ENCODE measurements around the gene DUSP28. TPM values are rescaled to one million over a fixed set of nuclear protein-coding genes. Genes with fewer than 3 reads are reported as not detected.

DUSP28 gene
- total and polyA plus RNA-seq, 2 of the 13 experiments (the other 11 are each of a cell fraction or from before 2014, with no cell fraction given): 5.2 to 8.6 TPM

DNA sequence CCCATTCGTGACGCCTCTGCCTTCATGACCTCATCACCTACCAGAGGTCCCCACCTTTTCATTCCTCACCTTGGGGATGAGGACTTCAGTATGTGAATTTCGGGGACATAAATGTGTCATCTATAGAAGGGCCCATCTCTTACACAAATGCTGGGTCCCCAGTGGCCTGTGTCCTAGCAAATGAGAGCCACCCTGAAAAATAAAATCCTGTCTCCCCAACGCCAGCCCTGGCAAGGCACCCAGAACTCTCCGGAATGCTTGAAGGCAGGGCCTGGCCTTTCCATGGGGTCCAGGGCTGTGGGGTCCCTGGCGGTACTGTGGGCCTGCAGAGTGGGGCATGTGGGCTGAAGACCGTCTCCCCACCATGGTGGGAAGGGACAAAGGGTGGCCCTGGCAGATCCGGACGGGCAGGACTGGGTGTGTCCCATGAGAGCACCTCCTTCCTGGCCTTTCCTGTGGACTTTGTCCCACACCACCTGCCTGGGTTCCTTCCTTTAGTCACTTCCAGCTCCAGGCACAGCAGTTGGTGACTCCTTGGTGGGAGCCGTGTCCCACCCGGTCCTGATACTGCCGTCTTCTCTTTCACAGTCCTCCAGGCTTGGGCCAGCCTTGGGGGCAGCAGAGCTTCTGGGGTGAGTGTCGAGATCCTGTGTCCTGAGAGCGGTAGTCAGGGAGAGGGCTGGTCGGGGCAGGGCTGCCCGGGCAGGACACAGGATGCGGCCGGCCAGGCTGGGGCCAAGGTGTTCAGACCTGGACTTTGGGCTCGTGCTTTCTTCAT lies 45.0 kb downstream of the DUSP28 start (continued):
- TF ChIP-seq HDAC6 (IDR thresholded peaks at IDR 0.05; ENCODE audit: low read depth, low read length) (no peak), CREM (IDR thresholded peaks at IDR 0.05) (peak; percentile 38; the same call in 1 of the 2 replicates), CREM (CRISPR knock-in tag; IDR thresholded peaks at IDR 0.05) (no peak), SIX1 (CRISPR knock-in tag; IDR thresholded peaks at IDR 0.05; ENCODE audit: borderline replicate concordance) (no peak), MAFG (CRISPR knock-in tag; IDR thresholded peaks at IDR 0.05) (no peak), ZNF317 (CRISPR knock-in tag; IDR thresholded peaks at IDR 0.05) (no peak; the same call in 1 of the 2 replicates), EZH2 (conservative IDR thresholded peaks at IDR 0.05; ENCODE audit: low read depth, low read length) (no peak), ZNF678 (CRISPR knock-in tag; IDR thresholded peaks at IDR 0.05) (no peak), CCAR2 (optimal IDR thresholded peaks at IDR 0.05; ENCODE audit: low read depth, low read length) (no peak), KLF9 (CRISPR knock-in tag; IDR thresholded peaks at IDR 0.05; ENCODE audit: low read depth) (no peak), CENPT (CRISPR knock-in tag; IDR thresholded peaks at IDR 0.05; ENCODE audit: low read depth) (no peak), ZNF224 (CRISPR knock-in tag; IDR thresholded peaks at IDR 0.05) (no peak), ZNF263 (CRISPR knock-in tag; IDR thresholded peaks at IDR 0.05) (peak; percentile 35; the same call in 1 of the 2 replicates), MAFK (conservative IDR thresholded peaks at IDR 0.05 in 1 of 2, IDR thresholded peaks at IDR 0.05 in 1 of 2; ENCODE audit: low read length in 2 of 2) (no peak), ZNF841 (CRISPR knock-in tag; IDR thresholded peaks at IDR 0.05; ENCODE audit: borderline replicate concordance) (no peak)
- TF ChIP-seq, protein P1, sequence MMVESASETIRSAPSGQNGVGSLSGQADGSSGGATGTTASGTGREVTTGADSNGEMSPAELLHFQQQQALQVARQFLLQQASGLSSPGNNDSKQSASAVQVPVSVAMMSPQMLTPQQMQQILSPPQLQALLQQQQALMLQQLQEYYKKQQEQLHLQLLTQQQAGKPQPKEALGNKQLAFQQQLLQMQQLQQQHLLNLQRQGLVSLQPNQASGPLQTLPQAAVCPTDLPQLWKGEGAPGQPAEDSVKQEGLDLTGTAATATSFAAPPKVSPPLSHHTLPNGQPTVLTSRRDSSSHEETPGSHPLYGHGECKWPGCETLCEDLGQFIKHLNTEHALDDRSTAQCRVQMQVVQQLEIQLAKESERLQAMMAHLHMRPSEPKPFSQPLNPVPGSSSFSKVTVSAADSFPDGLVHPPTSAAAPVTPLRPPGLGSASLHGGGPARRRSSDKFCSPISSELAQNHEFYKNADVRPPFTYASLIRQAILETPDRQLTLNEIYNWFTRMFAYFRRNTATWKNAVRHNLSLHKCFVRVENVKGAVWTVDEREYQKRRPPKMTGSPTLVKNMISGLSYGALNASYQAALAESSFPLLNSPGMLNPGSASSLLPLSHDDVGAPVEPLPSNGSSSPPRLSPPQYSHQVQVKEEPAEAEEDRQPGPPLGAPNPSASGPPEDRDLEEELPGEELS (CRISPR knock-in tag; IDR thresholded peaks at IDR 0.05): 0 out of 2 replicates have a peak, but pooled peaks have one; percentile 26
- TF ChIP-seq, protein P2, sequence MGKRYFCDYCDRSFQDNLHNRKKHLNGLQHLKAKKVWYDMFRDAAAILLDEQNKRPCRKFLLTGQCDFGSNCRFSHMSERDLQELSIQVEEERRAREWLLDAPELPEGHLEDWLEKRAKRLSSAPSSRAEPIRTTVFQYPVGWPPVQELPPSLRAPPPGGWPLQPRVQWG (CRISPR knock-in tag; IDR thresholded peaks at IDR 0.05; ENCODE audit: borderline replicate concordance, low read depth): no peak
- TF ChIP-seq, protein P3, sequence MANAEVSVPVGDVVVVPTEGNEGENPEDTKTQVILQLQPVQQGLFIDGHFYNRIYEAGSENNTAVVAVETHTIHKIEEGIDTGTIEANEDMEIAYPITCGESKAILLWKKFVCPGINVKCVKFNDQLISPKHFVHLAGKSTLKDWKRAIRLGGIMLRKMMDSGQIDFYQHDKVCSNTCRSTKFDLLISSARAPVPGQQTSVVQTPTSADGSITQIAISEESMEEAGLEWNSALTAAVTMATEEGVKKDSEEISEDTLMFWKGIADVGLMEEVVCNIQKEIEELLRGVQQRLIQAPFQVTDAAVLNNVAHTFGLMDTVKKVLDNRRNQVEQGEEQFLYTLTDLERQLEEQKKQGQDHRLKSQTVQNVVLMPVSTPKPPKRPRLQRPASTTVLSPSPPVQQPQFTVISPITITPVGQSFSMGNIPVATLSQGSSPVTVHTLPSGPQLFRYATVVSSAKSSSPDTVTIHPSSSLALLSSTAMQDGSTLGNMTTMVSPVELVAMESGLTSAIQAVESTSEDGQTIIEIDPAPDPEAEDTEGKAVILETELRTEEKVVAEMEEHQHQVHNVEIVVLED (CRISPR knock-in tag; IDR thresholded peaks at IDR 0.05; ENCODE audit: borderline replicate concordance): peak; percentile 43; the same call in 1 of the 2 replicates
- TF ChIP-seq, protein P4, sequence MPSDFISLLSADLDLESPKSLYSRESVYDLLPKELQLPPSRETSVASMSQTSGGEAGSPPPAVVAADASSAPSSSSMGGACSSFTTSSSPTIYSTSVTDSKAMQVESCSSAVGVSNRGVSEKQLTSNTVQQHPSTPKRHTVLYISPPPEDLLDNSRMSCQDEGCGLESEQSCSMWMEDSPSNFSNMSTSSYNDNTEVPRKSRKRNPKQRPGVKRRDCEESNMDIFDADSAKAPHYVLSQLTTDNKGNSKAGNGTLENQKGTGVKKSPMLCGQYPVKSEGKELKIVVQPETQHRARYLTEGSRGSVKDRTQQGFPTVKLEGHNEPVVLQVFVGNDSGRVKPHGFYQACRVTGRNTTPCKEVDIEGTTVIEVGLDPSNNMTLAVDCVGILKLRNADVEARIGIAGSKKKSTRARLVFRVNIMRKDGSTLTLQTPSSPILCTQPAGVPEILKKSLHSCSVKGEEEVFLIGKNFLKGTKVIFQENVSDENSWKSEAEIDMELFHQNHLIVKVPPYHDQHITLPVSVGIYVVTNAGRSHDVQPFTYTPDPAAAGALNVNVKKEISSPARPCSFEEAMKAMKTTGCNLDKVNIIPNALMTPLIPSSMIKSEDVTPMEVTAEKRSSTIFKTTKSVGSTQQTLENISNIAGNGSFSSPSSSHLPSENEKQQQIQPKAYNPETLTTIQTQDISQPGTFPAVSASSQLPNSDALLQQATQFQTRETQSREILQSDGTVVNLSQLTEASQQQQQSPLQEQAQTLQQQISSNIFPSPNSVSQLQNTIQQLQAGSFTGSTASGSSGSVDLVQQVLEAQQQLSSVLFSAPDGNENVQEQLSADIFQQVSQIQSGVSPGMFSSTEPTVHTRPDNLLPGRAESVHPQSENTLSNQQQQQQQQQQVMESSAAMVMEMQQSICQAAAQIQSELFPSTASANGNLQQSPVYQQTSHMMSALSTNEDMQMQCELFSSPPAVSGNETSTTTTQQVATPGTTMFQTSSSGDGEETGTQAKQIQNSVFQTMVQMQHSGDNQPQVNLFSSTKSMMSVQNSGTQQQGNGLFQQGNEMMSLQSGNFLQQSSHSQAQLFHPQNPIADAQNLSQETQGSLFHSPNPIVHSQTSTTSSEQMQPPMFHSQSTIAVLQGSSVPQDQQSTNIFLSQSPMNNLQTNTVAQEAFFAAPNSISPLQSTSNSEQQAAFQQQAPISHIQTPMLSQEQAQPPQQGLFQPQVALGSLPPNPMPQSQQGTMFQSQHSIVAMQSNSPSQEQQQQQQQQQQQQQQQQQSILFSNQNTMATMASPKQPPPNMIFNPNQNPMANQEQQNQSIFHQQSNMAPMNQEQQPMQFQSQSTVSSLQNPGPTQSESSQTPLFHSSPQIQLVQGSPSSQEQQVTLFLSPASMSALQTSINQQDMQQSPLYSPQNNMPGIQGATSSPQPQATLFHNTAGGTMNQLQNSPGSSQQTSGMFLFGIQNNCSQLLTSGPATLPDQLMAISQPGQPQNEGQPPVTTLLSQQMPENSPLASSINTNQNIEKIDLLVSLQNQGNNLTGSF (CRISPR knock-in tag; IDR thresholded peaks at IDR 0.05): no peak
- TF ChIP-seq, protein P5, sequence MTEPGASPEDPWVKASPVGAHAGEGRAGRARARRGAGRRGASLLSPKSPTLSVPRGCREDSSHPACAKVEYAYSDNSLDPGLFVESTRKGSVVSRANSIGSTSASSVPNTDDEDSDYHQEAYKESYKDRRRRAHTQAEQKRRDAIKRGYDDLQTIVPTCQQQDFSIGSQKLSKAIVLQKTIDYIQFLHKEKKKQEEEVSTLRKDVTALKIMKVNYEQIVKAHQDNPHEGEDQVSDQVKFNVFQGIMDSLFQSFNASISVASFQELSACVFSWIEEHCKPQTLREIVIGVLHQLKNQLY (CRISPR knock-in tag; IDR thresholded peaks at IDR 0.05): no peak
